Calu3 (cell line): Measurements from ENCODE around the gene TMPRSS13. TPM values are rescaled to one million over a fixed set of nuclear protein-coding genes. Genes with fewer than 3 reads are reported as not detected.

Source experiments
- BruUV-seq: library from RNA; stranded (reverse); fragments of 400-500 nt; replicated peaks from 2 replicates; lab custom pipeline; 2021; lab: Mats Ljungman, UMichigan
- CTCF ChIA-PET: fragments of 300-600 bp; sonication (Branson Sonifier 250); formaldehyde crosslinking; loops from one replicate; lab custom pipeline; 2022; ENCODE audit warnings: antibody characterized with exemption; lab: Charles Lee
- DNase-seq: peaks from one replicate; pipeline ENCODE4 v3.0.0; 2022
- H3K27ac Mint-ChIP-seq: one replicate; pipeline ENCODE4 v1.8.0; 2022; ENCODE audit warnings: mixed read lengths; ENCODE audit not compliant: unreplicated experiment
- H3K27me3 Mint-ChIP-seq: one replicate; pipeline ENCODE4 v1.8.0; 2022; ENCODE audit warnings: mixed read lengths; ENCODE audit not compliant: unreplicated experiment
- H3K36me3 Mint-ChIP-seq: one replicate; pipeline ENCODE4 v1.8.0; 2022; ENCODE audit warnings: mild to moderate bottlenecking, moderate library complexity, mixed read lengths; ENCODE audit not compliant: insufficient read depth, unreplicated experiment
- H3K4me1 Mint-ChIP-seq: one replicate; pipeline ENCODE4 v1.8.0; 2022; ENCODE audit warnings: mild to moderate bottlenecking, low read depth, mixed read lengths; ENCODE audit not compliant: unreplicated experiment
- H3K4me3 Mint-ChIP-seq: one replicate; pipeline ENCODE4 v1.8.0; 2022; ENCODE audit warnings: mild to moderate bottlenecking, low read depth, moderate library complexity, mixed read lengths; ENCODE audit not compliant: unreplicated experiment
- H3K9me3 Mint-ChIP-seq: one replicate; pipeline ENCODE4 v1.8.0; 2022; ENCODE audit warnings: low read depth, mixed read lengths; ENCODE audit not compliant: unreplicated experiment
- CTCF ChIP-seq: fragments of 200-600 bp; IDR thresholded peaks from one replicate; pipeline ENCODE4 v1.8.0; 2022; ENCODE audit warnings: antibody characterized with exemption; ENCODE audit not compliant: unreplicated experiment
- intact Hi-C: fragments of 100-400 bp; cut with micrococcal nuclease; formaldehyde crosslinking; loops from one replicate; pipeline ENCODE4 v1.10.0; 2022; ENCODE audit not compliant: unreplicated experiment
- total RNA-seq: library from RNA; stranded (reverse); gene quantifications from 2 replicates; pipeline ENCODE4 v1.2.3, GENCODE V29; 2022

The TMPRSS13 gene
- total RNA-seq, 1 experiment from 2014 or later: 2.3 TPM

GRCh38 chr11:117881217-117881616, 48.0 kb downstream of the TMPRSS13 start:
- peaks cover 2% of the 10 kb centered on the region for H3K36me3 Mint-ChIP-seq
- H3K4me1 Mint-ChIP-seq: peaks cover 3% of the 10 kb centered on the region
- no peaks in the 10 kb centered on the region for H3K9me3 Mint-ChIP-seq
- CTCF ChIA-PET: no interaction called here
- no TSS peak for BruUV-seq
- H3K27me3 Mint-ChIP-seq: peaks cover 90% of the 10 kb centered on the region
- intact Hi-C loops: no loop called here
- TF ChIP-seq CTCF: no peak
- no peak overlapping the region for H3K27ac Mint-ChIP-seq
- no peak for DNase-seq
- H3K4me3 Mint-ChIP-seq: no peak overlapping the region

GRCh38 chr11:117879516-117880480, 49.4 kb downstream of the TMPRSS13 start:
- no peak overlapping the region for H3K27ac Mint-ChIP-seq
- H3K4me1 Mint-ChIP-seq: peaks cover 8% of the 10 kb centered on the region
- CTCF ChIA-PET: interaction anchor here (0.7 kb wide), 1 partner anchor 12 kb away, joined by 3 read pairs; no protein-coding TSS in a partner anchor

GRCh38 chr11:117878939-117879475, 50.2 kb downstream of the TMPRSS13 start:
- TF ChIP-seq CTCF: no peak
- Mint-ChIP-seq H3K27ac (no peak overlapping the region), H3K4me3 (no peak overlapping the region), H3K9me3 (no peaks in the 10 kb centered on the region), H3K4me1 (peaks cover 8% of the 10 kb centered on the region), H3K36me3 (peaks cover 7% of the 10 kb centered on the region), H3K27me3 (peaks cover 96% of the 10 kb centered on the region)
- DNase-seq: no peak
- intact Hi-C loops: no loop called here
- no TSS peak for BruUV-seq
- CTCF ChIA-PET: no interaction called here

More at GRCh38 chr11:117879516-117880480, 49.4 kb downstream of the TMPRSS13 start:
- intact Hi-C loops: no loop called here
- DNase-seq: no peak
- no TSS peak for BruUV-seq
- H3K27me3 Mint-ChIP-seq: peaks cover 96% of the 10 kb centered on the region
- no peak for TF ChIP-seq CTCF
- H3K36me3 Mint-ChIP-seq: peaks cover 7% of the 10 kb centered on the region
- no peaks in the 10 kb centered on the region for H3K9me3 Mint-ChIP-seq
- H3K4me3 Mint-ChIP-seq: no peak overlapping the region

- Mint-ChIP-seq H3K36me3 (peaks cover 7% of the 10 kb centered on the region), H3K9me3 (no peaks in the 10 kb centered on the region), H3K27me3 (peaks cover 96% of the 10 kb centered on the region), H3K4me1 (peaks cover 8% of the 10 kb centered on the region), H3K27ac (no peak overlapping the region), H3K4me3 (no peak overlapping the region)
- no peak for DNase-seq
- CTCF ChIA-PET: no interaction called here
- no peak for TF ChIP-seq CTCF
- no TSS peak for BruUV-seq
- intact Hi-C loops: no loop called here
These were observed 50.8 kb downstream of the TMPRSS13 start for GRCh38 chr11:117878314-117878938.
